Esophagus muscularis mucosa (tissue), 4 donors: ENCODE results near the gene EPHB1.

ENCODE experiments used
- CTCF ChIP-seq, 3 experiments: fragments of 200-600 bp in 2 of 3; fragments of 450-650 bp in 1 of 3; sonication (generic) in 2 of 3; IDR thresholded peaks; one replicate each; pipeline ENCODE4 v1.5.1; 2017 to 2019; ENCODE audit warnings: antibody characterized with exemption in 3 of 3, mild to moderate bottlenecking in 2 of 3, moderate library complexity in 1 of 3
- EP300 ChIP-seq: sonication (generic); formaldehyde crosslinking; IDR thresholded peaks from one replicate; pipeline ENCODE4 v1.6.1; 2017; ENCODE audit warnings: antibody characterized with exemption
- POLR2A ChIP-seq: fragments of 450-650 bp; IDR thresholded peaks from one replicate; pipeline ENCODE4 v1.6.1; 2017; ENCODE audit warnings: antibody characterized with exemption, moderate library complexity, mild to moderate bottlenecking, low read depth
- POLR2AphosphoS5 ChIP-seq, 2 donors: sonication (generic); formaldehyde crosslinking; IDR thresholded peaks; one replicate each; pipeline ENCODE4 v1.6.1; 2017; ENCODE audit warnings: antibody characterized with exemption in 2 of 2

- TF ChIP-seq CTCF (IDR thresholded peaks at IDR 0.05): no peak
- no peak for TF ChIP-seq POLR2AphosphoS5 (IDR thresholded peaks at IDR 0.05)
- TF ChIP-seq EP300: no peak
- no peak for TF ChIP-seq POLR2A
Measured at GRCh38 chr3:135069406-135069805, 274.3 kb downstream of the EPHB1 start.
